CD14-positive monocyte (primary cell): ENCODE measurements around the gene MAP1LC3B2. TPM values are rescaled to one million over a fixed set of nuclear protein-coding genes. Genes with fewer than 3 reads are reported as not detected.

Experiments
- DNase-seq, 3 donors: peaks; one replicate each; pipeline ENCODE4 v3.0.0-alpha.2; 2011 to 2022
- H2AFZ ChIP-seq: 2 replicates; pipeline ENCODE4 v1.6.0; 2012; ENCODE audit warnings: mild to moderate bottlenecking, low read depth, low read length, inconsistent platforms; ENCODE audit not compliant: insufficient read depth, poor library complexity, severe bottlenecking
- H3K27ac ChIP-seq, 2 donors: 1 replicate in 1 of 2; 2 replicates in 1 of 2; pipeline ENCODE4 v1.5.1; 2012 to 2013; ENCODE audit warnings: low read length in 2 of 2, control low read depth in 1 of 2, inconsistent platforms in 1 of 2, low read depth in 1 of 2, mild to moderate bottlenecking in 1 of 2
- H3K27me3 ChIP-seq, 2 donors: one replicate each; pipeline versions ENCODE4 v1.6.0 to v1.6.1; 2011 to 2013; ENCODE audit warnings: low read length in 2 of 2; ENCODE audit not compliant: control insufficient read depth in 2 of 2, insufficient read depth in 2 of 2
- H3K36me3 ChIP-seq, 2 donors: replicated peaks in 1 of 2; 1 replicate in 1 of 2; 2 replicates in 1 of 2; pipeline versions ENCODE4 v1.5.1 to v1.6.1; 2012 to 2013; ENCODE audit warnings: low read length in 2 of 2, control low read depth in 1 of 2, inconsistent platforms in 1 of 2, mild to moderate bottlenecking in 1 of 2; ENCODE audit not compliant: insufficient read depth in 2 of 2, control insufficient read depth in 1 of 2
- H3K4me1 ChIP-seq, 2 donors: 1 replicate in 1 of 2; 2 replicates in 1 of 2; pipeline versions ENCODE4 v1.5.1 to v1.6.1; 2012 to 2013; ENCODE audit warnings: low read length in 2 of 2, control low read depth in 1 of 2, inconsistent platforms in 1 of 2, mild to moderate bottlenecking in 1 of 2, moderate library complexity in 1 of 2; ENCODE audit not compliant: insufficient read depth in 2 of 2, control insufficient read depth in 1 of 2
- H3K4me2 ChIP-seq: replicated peaks from 2 replicates; pipeline ENCODE3; 2012; ENCODE audit warnings: low read length, moderate library complexity, mild to moderate bottlenecking; ENCODE audit not compliant: poor library complexity, severe bottlenecking; ENCODE audit errors: extremely low read depth
- H3K4me3 ChIP-seq, 3 experiments: fragments of 200-600 bp in 1 of 3; sonication (generic) in 1 of 3; replicated peaks in 1 of 3; 1 replicate in 2 of 3; 2 replicates in 1 of 3; pipeline ENCODE4 v1.5.1; 2011 to 2013; ENCODE audit warnings: low read length in 3 of 3, mild to moderate bottlenecking in 3 of 3, control low read depth in 2 of 3, low read depth in 2 of 3, inconsistent platforms in 1 of 3, moderate library complexity in 1 of 3
- H3K79me2 ChIP-seq: 2 replicates; pipeline ENCODE4 v1.6.0; 2012; ENCODE audit warnings: mild to moderate bottlenecking, control low read depth, inconsistent platforms, low read length, moderate library complexity; ENCODE audit not compliant: insufficient read depth
- H3K9ac ChIP-seq: 2 replicates; pipeline ENCODE4 v1.6.0; 2017; ENCODE audit warnings: low read length, mild to moderate bottlenecking; ENCODE audit not compliant: insufficient read depth, poor library complexity, severe bottlenecking
- H3K9me3 ChIP-seq, 2 donors: replicated peaks in 1 of 2; 1 replicate in 1 of 2; 2 replicates in 1 of 2; pipeline versions ENCODE4 v1.5.1 to v1.6.1; 2012 to 2013; ENCODE audit warnings: low read length in 2 of 2, control low read depth in 1 of 2; ENCODE audit not compliant: control insufficient read depth in 1 of 2, insufficient read depth in 1 of 2
- H4K20me1 ChIP-seq: 2 replicates; pipeline ENCODE4 v1.6.0; 2012; ENCODE audit warnings: mild to moderate bottlenecking, low read length, control low read depth, moderate library complexity; ENCODE audit not compliant: insufficient read depth
- H3K27ac Mint-ChIP-seq, 7 donors: one replicate each; pipeline ENCODE4 v1.8.0; 2020; ENCODE audit warnings: mild to moderate bottlenecking in 7 of 7, mixed read lengths in 7 of 7, moderate library complexity in 6 of 7, inconsistent platforms in 2 of 7
- H3K27me3 Mint-ChIP-seq, 3 donors: one replicate each; pipeline ENCODE4 v1.8.0; 2021 to 2022; ENCODE audit warnings: low read depth in 3 of 3, mild to moderate bottlenecking in 3 of 3, mixed read lengths in 3 of 3, moderate library complexity in 3 of 3, inconsistent platforms in 1 of 3
- H3K36me3 Mint-ChIP-seq, 2 donors: one replicate each; pipeline ENCODE4 v1.8.0; 2020; ENCODE audit warnings: mixed read lengths in 2 of 2, inconsistent platforms in 1 of 2, mild to moderate bottlenecking in 1 of 2
- H3K4me1 Mint-ChIP-seq: one replicate; pipeline ENCODE4 v1.8.0; 2020; ENCODE audit warnings: mild to moderate bottlenecking, mixed read lengths
- H3K4me3 Mint-ChIP-seq, 2 donors: one replicate each; pipeline ENCODE4 v1.8.0; 2020; ENCODE audit warnings: mild to moderate bottlenecking in 2 of 2, mixed read lengths in 2 of 2, moderate library complexity in 1 of 2
- H3K9me3 Mint-ChIP-seq, 7 donors: one replicate each; pipeline ENCODE4 v1.8.0; 2020 to 2022; ENCODE audit warnings: mixed read lengths in 7 of 7, mild to moderate bottlenecking in 6 of 7, moderate library complexity in 6 of 7, inconsistent platforms in 2 of 7
- CTCF ChIP-seq: fragments of 200-600 bp; IDR thresholded peaks from one replicate; pipeline ENCODE4 v1.8.0; 2022; ENCODE audit warnings: antibody characterized with exemption, mild to moderate bottlenecking
- WGBS: methylation state at CpG from one replicate; pipeline ENCODE4 v1.1.5; 2013; ENCODE audit warnings: missing lambda C conversion rate; ENCODE audit not compliant: insufficient coverage; 5-methylcytosine and 5-hydroxymethylcytosine counted together
- intact Hi-C, 2 donors: fragments of 100-400 bp; cut with micrococcal nuclease; formaldehyde crosslinking; loops; one replicate each; pipeline versions ENCODE4 v1.15.0 to v1.15.1; 2023
- polyA plus RNA-seq, 3 donors: library from polyadenylated mRNA; depleted of rRNA in 1 of 3; unstranded in 2 of 3; stranded (reverse) in 1 of 3; fragments of 300-500 nt in 2 of 3; fragments of >200 nt in 1 of 3; fragmentation: Illumina TruSeq in 2 of 3; gene quantifications; 1 replicate in 2 of 3; 2 replicates in 1 of 3; pipeline ENCODE4 v1.2.3, GENCODE V29; 2012 to 2021

Gene MAP1LC3B2
- polyA plus RNA-seq, 3 donors: 2.6 to 12.9 (median 6.4) TPM

GRCh38 chr12:116539361-116539771 lies 19.8 kb upstream of the MAP1LC3B2 start:
- intact Hi-C loops: no loop called here
- peaks cover 58% of the 10 kb centered on the region for H3K4me1 Mint-ChIP-seq
- no peaks in the 10 kb centered on the region for H3K36me3 ChIP-seq
- H2AFZ ChIP-seq: no peak overlapping the region
- no peaks in the 10 kb centered on the region for H3K9me3 ChIP-seq
- H3K27ac ChIP-seq: peak overlapping the region in 1 of 2 donors; percentile 62
- peak overlapping the region in 5 of 7 donors; percentile 65 to 80 (median 68) for H3K27ac Mint-ChIP-seq
- 0% methylated on average over 1 of the region's 1 CpG for WGBS
- no peaks in the 10 kb centered on the region for H4K20me1 ChIP-seq
- H3K9me3 Mint-ChIP-seq: no peaks in the 10 kb centered on the region
- no peaks in the 10 kb centered on the region for H3K79me2 ChIP-seq
- H3K9ac ChIP-seq: no peak overlapping the region
- peak overlapping the region in 1 of 3 experiments; percentile 33 for H3K4me3 ChIP-seq
- peak overlapping the region; percentile 47 to 51 for H3K4me3 Mint-ChIP-seq
- TF ChIP-seq CTCF: no peak
- peak in 1 of 3 donors; percentile 27 for DNase-seq
- H3K4me1 ChIP-seq: peaks cover 43 to 58% of the 10 kb centered on the region in 2 donors
- H3K27me3 Mint-ChIP-seq: peaks cover 0 to 3% (median 0%) of the 10 kb centered on the region in 3 donors
- H3K4me2 ChIP-seq: peak overlapping the region; percentile 37
- peaks cover 0 to 4% of the 10 kb centered on the region in 2 donors for H3K36me3 Mint-ChIP-seq
- no peaks in the 10 kb centered on the region for H3K27me3 ChIP-seq

- Histone ChIP-seq H3K4me2 (peak overlapping the region; percentile 37), H3K4me3 (peak overlapping the region in 1 of 3 experiments; percentile 33), H3K36me3 (no peaks in the 10 kb centered on the region), H2AFZ (no peak overlapping the region), H3K4me1 (peaks cover 39 to 52% of the 10 kb centered on the region in 2 donors), H4K20me1 (no peaks in the 10 kb centered on the region), H3K79me2 (no peaks in the 10 kb centered on the region), H3K9ac (no peak overlapping the region), H3K27me3 (no peaks in the 10 kb centered on the region), H3K27ac (peak overlapping the region; percentile 13 to 62), H3K9me3 (no peaks in the 10 kb centered on the region)
- TF ChIP-seq CTCF: no peak
- peak overlapping the region; percentile 47 to 51 for H3K4me3 Mint-ChIP-seq
- peaks cover 0 to 4% of the 10 kb centered on the region in 2 donors for H3K36me3 Mint-ChIP-seq
- 48% methylated on average over 5 of the region's 17 CpGs for WGBS
- intact Hi-C loops: no loop called here
- H3K27me3 Mint-ChIP-seq: peaks cover 0 to 3% (median 0%) of the 10 kb centered on the region in 3 donors
- peaks cover 54% of the 10 kb centered on the region for H3K4me1 Mint-ChIP-seq
- H3K27ac Mint-ChIP-seq: peak overlapping the region; percentile 22 to 84 (median 71)
- peak in 1 of 3 donors; percentile 33 for DNase-seq
- H3K9me3 Mint-ChIP-seq: no peaks in the 10 kb centered on the region
Measured at GRCh38 chr12:116539905-116540482, 19.2 kb upstream of the MAP1LC3B2 start.
